H1 (cell line): ENCODE measurements around the gene PALM. TPM values are rescaled to one million over a fixed set of nuclear protein-coding genes. Genes with fewer than 3 reads are reported as not detected.

ENCODE experiments used
- polyA plus RNA-seq, 7 experiments: library from polyadenylated mRNA; depleted of rRNA in 3 of 7; stranded (reverse) in 5 of 7; unstranded in 2 of 7; fragments of >200 nt in 5 of 7; fragments of 200-250 nt in 2 of 7; gene quantifications; 1 replicate in 5 of 7; 2 replicates in 1 of 7; 4 replicates in 1 of 7; pipeline versions ENCODE4 v1.2.1 to v1.2.3, GENCODE V29; 2011 to 2013; ENCODE audit warnings: missing spikeins in 2 of 7, mixed read lengths in 2 of 7
- total RNA-seq: library from RNA; stranded (reverse); fragmentation: NEBNext Ultra II Directional; extraction: Animal tissue kit (Norgen Biotek cat#: 25700); gene quantifications from 2 replicates; pipeline ENCODE4 v1.2.1, GENCODE V29; 2021
- TF ChIP-seq, protein P1 (sequence below): IDR thresholded peaks from 2 replicates; pipeline ENCODE4 v1.6.1; 2011; ENCODE audit warnings: low read length, improper control_type of control experiment
- TF ChIP-seq, protein P2 (sequence below): IDR thresholded peaks from 2 replicates; pipeline ENCODE4 v1.6.1; 2012; ENCODE audit warnings: inconsistent platforms

PALM gene
- total and polyA plus RNA-seq, 2 of the 8 experiments (the other 6 are each of a cell fraction or from before 2014, with no cell fraction given), result 5.7 to 16.5 TPM

DNA sequence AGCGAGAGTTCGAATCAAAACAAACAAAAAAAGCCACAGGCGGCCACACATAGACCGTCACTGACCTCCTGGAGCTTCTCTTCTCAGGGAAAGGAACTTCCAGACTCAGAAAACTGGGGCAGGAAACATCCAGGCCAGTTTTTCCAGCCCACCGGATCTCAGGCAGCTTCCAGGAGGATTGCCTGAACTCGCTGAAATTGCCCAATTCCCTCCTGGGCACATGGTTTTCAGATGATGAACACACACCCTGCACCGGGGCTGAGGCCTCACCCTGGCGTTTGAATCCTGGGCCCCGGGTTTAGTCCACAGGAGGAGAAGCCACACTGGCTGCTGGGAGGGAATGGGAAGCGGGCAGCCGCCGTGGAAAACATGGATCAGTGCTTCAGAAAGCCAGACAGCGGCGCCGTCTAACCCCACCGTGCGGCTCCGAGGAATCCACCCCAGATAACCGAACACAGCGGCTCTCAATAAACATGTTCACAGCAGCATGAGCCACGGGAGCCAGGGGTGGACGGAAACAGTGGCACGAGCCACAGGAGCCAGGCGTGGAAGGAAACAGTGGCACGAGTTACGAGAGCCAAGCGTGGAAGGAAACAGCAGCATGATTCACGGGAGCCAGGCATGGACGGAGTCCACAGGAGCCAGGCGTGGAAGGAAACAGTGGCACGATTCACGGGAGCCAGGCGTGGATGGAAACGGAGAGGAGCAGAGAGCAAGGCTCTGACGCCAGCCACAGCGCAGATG is 70.3 kb downstream of the PALM start (continued):
- TF ChIP-seq, protein P1, sequence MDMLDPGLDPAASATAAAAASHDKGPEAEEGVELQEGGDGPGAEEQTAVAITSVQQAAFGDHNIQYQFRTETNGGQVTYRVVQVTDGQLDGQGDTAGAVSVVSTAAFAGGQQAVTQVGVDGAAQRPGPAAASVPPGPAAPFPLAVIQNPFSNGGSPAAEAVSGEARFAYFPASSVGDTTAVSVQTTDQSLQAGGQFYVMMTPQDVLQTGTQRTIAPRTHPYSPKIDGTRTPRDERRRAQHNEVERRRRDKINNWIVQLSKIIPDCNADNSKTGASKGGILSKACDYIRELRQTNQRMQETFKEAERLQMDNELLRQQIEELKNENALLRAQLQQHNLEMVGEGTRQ, result no peak
- TF ChIP-seq, protein P2, sequence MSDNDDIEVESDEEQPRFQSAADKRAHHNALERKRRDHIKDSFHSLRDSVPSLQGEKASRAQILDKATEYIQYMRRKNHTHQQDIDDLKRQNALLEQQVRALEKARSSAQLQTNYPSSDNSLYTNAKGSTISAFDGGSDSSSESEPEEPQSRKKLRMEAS, result peak; percentile 51; the same call in 1 of the 2 replicates
